Effector memory CD8-positive, alpha-beta T cell (primary cell): ENCODE measurements around the gene ZBTB7B.
A peak's percentile ranks its signal among the peaks of the same experiment; 100 is the strongest.
"Not testable (repeated sequence)": the region's sequence is repeated elsewhere in the genome, so short reads cannot be mapped to it uniquely, and the experiment has no call there.

Experiments
- ATAC-seq: fragments of 150-1000 bp; cut with Tn5 transposase; replicated peaks from 2 replicates; pipeline ENCODE4 v1.10.0; 2021; ENCODE audit warnings: mild to moderate bottlenecking, moderate library complexity
- DNase-seq, 3 experiments: peaks; one replicate each; pipeline ENCODE4 v3.0.0; 2021
- H3K27ac Mint-ChIP-seq, 2 donors: one replicate each; pipeline ENCODE4 v1.8.0; 2022; ENCODE audit warnings: mild to moderate bottlenecking in 2 of 2, mixed read lengths in 2 of 2, moderate library complexity in 2 of 2
- H3K27me3 Mint-ChIP-seq, 2 donors: one replicate each; pipeline ENCODE4 v1.8.0; 2022; ENCODE audit warnings: mixed read lengths in 2 of 2
- H3K36me3 Mint-ChIP-seq: one replicate; pipeline ENCODE4 v1.8.0; 2022; ENCODE audit warnings: mild to moderate bottlenecking, moderate library complexity, mixed read lengths; ENCODE audit not compliant: insufficient read depth
- H3K4me1 Mint-ChIP-seq, 2 donors: one replicate each; pipeline ENCODE4 v1.8.0; 2022; ENCODE audit warnings: low read depth in 2 of 2, mixed read lengths in 2 of 2
- H3K4me3 Mint-ChIP-seq, 2 donors: one replicate each; pipeline ENCODE4 v1.8.0; 2022; ENCODE audit warnings: mild to moderate bottlenecking in 2 of 2, mixed read lengths in 2 of 2, moderate library complexity in 2 of 2
- H3K9me3 Mint-ChIP-seq, 2 donors: one replicate each; pipeline ENCODE4 v1.8.0; 2022; ENCODE audit warnings: mixed read lengths in 2 of 2

Gene ZBTB7B

GRCh38 chr1:154987326-154987725 lies 15.3 kb upstream of the ZBTB7B start:
- Mint-ChIP-seq H3K36me3 (peaks cover 31% of the 10 kb centered on the region), H3K4me1 (peaks cover 21 to 28% of the 10 kb centered on the region in 2 donors), H3K9me3 (no peaks in the 10 kb centered on the region), H3K4me3 (no peak overlapping the region), H3K27ac (no peak overlapping the region), H3K27me3 (no peaks in the 10 kb centered on the region)
- no peak for ATAC-seq
- no peak for DNase-seq

- Mint-ChIP-seq H3K4me1 (peaks cover 22 to 28% of the 10 kb centered on the region in 2 donors), H3K27ac (no peak overlapping the region), H3K27me3 (no peaks in the 10 kb centered on the region), H3K9me3 (no peaks in the 10 kb centered on the region), H3K36me3 (peaks cover 31% of the 10 kb centered on the region), H3K4me3 (no peak overlapping the region)
- DNase-seq = no peak
- no peak for ATAC-seq
Observed at GRCh38 chr1:154988058-154988954, 14.3 kb upstream of the ZBTB7B start.

- no peaks in the 10 kb centered on the region for H3K27me3 Mint-ChIP-seq
- DNase-seq (no peak), ATAC-seq (no peak)
- peaks cover 27% of the 10 kb centered on the region for H3K36me3 Mint-ChIP-seq
- H3K4me1 Mint-ChIP-seq = peaks cover 16 to 23% of the 10 kb centered on the region in 2 donors
- no peak overlapping the region for H3K27ac Mint-ChIP-seq
- no peak overlapping the region for H3K4me3 Mint-ChIP-seq
- no peaks in the 10 kb centered on the region for H3K9me3 Mint-ChIP-seq
Observed at GRCh38 chr1:154989195-154989860, 13.3 kb upstream of the ZBTB7B start.

- Mint-ChIP-seq H3K4me1 (peaks cover 15 to 21% of the 10 kb centered on the region in 2 donors), H3K36me3 (peaks cover 25% of the 10 kb centered on the region), H3K4me3 (no peak overlapping the region), H3K9me3 (no peaks in the 10 kb centered on the region), H3K27ac (no peak overlapping the region), H3K27me3 (no peaks in the 10 kb centered on the region)
- ATAC-seq (no peak), DNase-seq (no peak)
Observed at GRCh38 chr1:154990276-154990675, 12.3 kb upstream of the ZBTB7B start.

- H3K4me1 Mint-ChIP-seq = peaks cover 20 to 23% of the 10 kb centered on the region in 2 donors
- peaks cover 13% of the 10 kb centered on the region for H3K36me3 Mint-ChIP-seq
- no peak overlapping the region for H3K4me3 Mint-ChIP-seq
- no peaks in the 10 kb centered on the region for H3K27me3 Mint-ChIP-seq
- H3K27ac Mint-ChIP-seq = no peak overlapping the region
- DNase-seq (no peak), ATAC-seq (no peak)
- no peaks in the 10 kb centered on the region for H3K9me3 Mint-ChIP-seq
Observed at GRCh38 chr1:154992721-154993571, 9.7 kb upstream of the ZBTB7B start.

- Mint-ChIP-seq H3K27me3 (no peaks in the 10 kb centered on the region), H3K4me3 (no peak within 1 kb of the TSS), H3K27ac (peak within 1 kb of the TSS in 1 of 2 donors; percentile 29), H3K9me3 (no peaks in the 10 kb centered on the region), H3K36me3 (peaks cover 14% of the 10 kb centered on the region), H3K4me1 (peaks cover 18 to 20% of the 10 kb centered on the region in 2 donors)
- ATAC-seq = no peak
- DNase-seq = no peak
Observed at GRCh38 chr1:154993572-154994268, 8.9 kb upstream of the ZBTB7B start, which contains the start of gene LENEP. TSS of gene LENEP (plus strand) at chr1:154993586. CDS start at chr1:154993608, 22 bp downstream.

GRCh38 chr1:154994269-154994587 lies 8.4 kb upstream of the ZBTB7B start:
- ATAC-seq (no peak), DNase-seq (no peak)
- Mint-ChIP-seq H3K4me3 (no peak overlapping the region), H3K36me3 (peaks cover 14% of the 10 kb centered on the region), H3K27me3 (no peaks in the 10 kb centered on the region), H3K9me3 (no peaks in the 10 kb centered on the region), H3K4me1 (peaks cover 19 to 20% of the 10 kb centered on the region in 2 donors), H3K27ac (peak overlapping the region in 1 of 2 donors; percentile 29)

- H3K36me3 Mint-ChIP-seq = peaks cover 14% of the 10 kb centered on the region
- H3K4me3 Mint-ChIP-seq = no peak overlapping the region
- H3K9me3 Mint-ChIP-seq = no peaks in the 10 kb centered on the region
- peak overlapping the region in 1 of 2 donors; percentile 49 for H3K27ac Mint-ChIP-seq
- DNase-seq (no peak), ATAC-seq (no peak)
- peaks cover 17 to 18% of the 10 kb centered on the region in 2 donors for H3K4me1 Mint-ChIP-seq
- no peaks in the 10 kb centered on the region for H3K27me3 Mint-ChIP-seq
Observed at GRCh38 chr1:154994591-154994990, 8.0 kb upstream of the ZBTB7B start.

- peak overlapping the region in 1 of 2 donors; percentile 49 for H3K27ac Mint-ChIP-seq
- H3K27me3 Mint-ChIP-seq, DNase-seq, H3K9me3 Mint-ChIP-seq, H3K4me3 Mint-ChIP-seq, ATAC-seq: not testable (repeated sequence)
- peaks cover 17 to 21% of the 10 kb centered on the region in 2 donors for H3K4me1 Mint-ChIP-seq
- H3K36me3 Mint-ChIP-seq = peaks cover 12% of the 10 kb centered on the region
Observed at GRCh38 chr1:154995301-154995983, 7.2 kb upstream of the ZBTB7B start.

- no peak for DNase-seq
- H3K4me1 Mint-ChIP-seq = peaks cover 17 to 21% of the 10 kb centered on the region in 2 donors
- peaks cover 19% of the 10 kb centered on the region for H3K36me3 Mint-ChIP-seq
- no peaks in the 10 kb centered on the region for H3K9me3 Mint-ChIP-seq
- peak overlapping the region in 1 of 2 donors; percentile 45 for H3K27ac Mint-ChIP-seq
- H3K4me3 Mint-ChIP-seq = no peak overlapping the region
- no peak for ATAC-seq
- no peaks in the 10 kb centered on the region for H3K27me3 Mint-ChIP-seq
Observed at GRCh38 chr1:154996966-154997701, 5.5 kb upstream of the ZBTB7B start.

- Mint-ChIP-seq H3K27ac (no peak overlapping the region), H3K9me3 (no peaks in the 10 kb centered on the region), H3K4me3 (peak overlapping the region; percentile 31 to 97), H3K4me1 (peaks cover 17 to 21% of the 10 kb centered on the region in 2 donors), H3K36me3 (peaks cover 21% of the 10 kb centered on the region), H3K27me3 (no peaks in the 10 kb centered on the region)
- ATAC-seq (no peak), DNase-seq (no peak)
Observed at GRCh38 chr1:154998201-154998780, 4.3 kb upstream of the ZBTB7B start.
